CD4-positive, alpha-beta T cell treated with Interleukin-21 for 1 hour (primary cell): ENCODE measurements around the gene NFATC4.

ENCODE experiments used
- DNase-seq: peaks from one replicate; pipeline ENCODE4 v3.0.0-alpha.2; 2020

Gene NFATC4

DNA sequence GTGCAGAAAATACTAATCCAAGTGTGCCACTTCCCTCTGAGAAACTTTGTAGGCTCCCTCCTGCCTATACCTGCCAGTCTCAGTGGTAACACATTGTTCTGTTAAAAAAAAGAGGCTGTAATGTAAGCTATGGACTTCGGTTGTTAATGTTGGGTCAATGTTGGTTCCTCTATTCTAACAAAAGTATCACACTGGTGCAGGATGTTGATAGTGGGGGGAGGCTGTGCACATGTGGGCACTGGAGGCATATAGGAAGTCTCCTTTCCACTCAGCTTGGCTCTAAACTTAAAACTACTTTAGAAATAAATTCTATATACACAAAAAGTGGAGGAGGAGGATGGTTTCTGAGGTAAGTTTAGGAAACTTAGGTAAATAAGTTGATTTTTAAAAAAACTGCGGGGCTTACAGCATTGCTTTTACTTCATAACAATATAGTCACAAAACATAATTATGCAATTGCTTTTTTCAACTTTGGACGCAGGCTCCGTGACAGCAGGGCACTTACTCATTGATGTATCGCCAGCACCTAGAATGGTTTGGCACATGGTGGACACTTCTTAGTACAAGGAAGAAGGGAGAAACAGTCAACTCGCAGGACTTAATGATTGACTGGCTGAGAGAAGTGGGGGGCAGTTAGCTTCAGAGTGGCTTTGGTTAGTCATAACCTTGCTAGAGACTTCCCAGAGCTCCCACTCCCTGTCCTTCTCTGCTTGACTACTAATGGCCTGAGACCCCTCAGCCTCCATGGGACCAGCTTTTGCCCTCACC lies 22.9 kb downstream of the NFATC4 start:
- DNase-seq = no peak

DNA sequence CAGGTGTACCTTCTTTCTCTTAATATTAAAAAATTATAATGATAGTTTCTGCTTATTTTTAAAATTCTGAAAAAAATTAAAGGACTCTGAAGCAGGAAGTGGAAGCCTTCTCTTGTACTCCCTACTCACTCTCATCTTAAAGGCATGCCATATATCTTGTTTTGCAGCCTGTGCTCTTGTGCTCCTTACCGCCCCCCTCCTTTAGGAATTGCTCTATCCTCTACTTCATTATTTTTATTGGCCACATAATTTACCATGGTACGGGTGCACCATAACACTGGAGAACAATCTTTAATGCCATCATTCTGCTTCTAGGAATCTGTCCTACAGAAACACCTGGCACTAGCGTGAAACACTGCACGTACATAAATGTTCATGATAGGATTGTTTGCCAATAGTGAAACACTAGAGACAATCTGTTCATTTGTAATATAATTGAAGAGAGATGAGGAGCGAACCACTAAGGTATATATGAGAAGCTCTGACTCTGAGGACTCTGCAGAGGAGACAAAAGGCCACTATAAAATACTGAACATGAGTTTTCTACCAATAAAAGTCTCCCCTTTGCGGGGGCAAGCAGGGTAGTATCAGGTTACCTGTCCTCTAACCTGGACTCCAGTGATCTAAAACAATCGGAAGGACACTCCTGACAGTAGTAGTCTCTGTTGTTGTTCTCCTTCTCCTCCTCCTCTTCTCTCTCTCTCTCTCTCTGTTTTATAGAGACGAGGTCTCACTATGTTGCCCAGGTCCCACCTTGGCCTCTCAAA lies 24.5 kb downstream of the NFATC4 start:
- no peak for DNase-seq

DNA sequence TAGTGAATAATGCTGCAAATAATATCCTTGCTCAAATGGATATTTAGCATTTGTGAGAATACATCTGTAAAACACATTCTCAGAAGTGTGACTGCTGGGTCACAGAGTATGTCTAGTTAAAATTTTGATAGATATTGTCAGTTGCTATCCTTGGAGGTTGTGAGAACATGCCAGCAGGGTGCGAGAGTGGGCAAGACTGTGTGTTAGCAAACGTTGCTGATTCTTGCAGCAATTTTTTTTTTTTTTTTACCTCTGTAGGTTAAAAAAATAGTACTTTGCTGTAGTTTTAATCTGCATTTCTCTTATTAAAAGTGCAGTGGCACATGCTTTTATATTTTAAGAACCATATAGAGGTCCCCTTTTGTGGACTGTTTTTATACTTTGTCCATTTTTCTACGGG lies 26.3 kb downstream of the NFATC4 start:
- DNase-seq = no peak

DNA sequence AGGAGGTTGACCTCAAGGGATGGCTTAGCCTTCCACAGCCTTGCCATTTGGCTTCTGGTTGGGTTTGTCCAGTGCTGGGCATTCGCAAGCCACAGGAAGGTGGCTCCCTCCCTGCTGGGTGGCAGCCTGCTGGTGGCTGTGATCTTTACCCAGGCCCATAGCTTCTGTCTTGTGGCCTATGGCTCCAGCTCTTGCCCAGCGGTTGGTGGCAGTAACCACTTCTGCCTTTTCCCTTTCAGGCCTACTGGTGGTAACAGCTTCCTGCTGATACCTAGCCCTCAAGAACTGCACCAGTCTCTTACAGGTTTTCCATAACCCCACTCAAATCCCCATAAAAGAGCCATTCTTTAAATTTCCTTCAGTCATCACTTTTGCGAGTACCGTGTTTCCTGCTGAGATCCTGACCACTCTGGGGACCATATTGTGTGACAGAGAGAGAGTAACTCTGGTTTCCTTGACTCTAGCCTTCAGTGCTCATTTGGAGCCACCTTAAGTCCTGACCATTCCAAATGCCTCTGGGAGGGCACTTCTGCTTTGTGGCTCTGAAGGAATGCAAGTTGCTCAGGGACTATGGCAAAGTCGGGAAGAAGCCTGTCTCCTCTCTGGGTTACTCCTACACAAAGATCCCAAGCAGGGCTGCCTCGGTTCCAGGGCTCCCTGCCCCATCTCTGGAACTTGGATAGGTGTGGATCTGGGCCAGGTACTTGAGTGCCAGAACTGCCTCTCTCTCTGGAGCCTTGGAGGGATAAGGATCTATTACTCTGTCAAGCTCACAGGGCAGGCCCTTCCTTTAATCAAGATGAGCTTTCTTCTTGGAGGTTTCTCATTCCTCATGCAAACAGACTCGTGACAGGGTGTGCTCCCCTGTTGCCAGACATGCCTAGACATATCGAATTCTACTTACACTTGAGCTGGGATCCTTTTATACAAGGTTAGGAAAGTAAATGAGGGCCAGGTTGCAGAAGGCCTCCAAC lies 27.9 kb downstream of the NFATC4 start:
- DNase-seq = no peak

DNA sequence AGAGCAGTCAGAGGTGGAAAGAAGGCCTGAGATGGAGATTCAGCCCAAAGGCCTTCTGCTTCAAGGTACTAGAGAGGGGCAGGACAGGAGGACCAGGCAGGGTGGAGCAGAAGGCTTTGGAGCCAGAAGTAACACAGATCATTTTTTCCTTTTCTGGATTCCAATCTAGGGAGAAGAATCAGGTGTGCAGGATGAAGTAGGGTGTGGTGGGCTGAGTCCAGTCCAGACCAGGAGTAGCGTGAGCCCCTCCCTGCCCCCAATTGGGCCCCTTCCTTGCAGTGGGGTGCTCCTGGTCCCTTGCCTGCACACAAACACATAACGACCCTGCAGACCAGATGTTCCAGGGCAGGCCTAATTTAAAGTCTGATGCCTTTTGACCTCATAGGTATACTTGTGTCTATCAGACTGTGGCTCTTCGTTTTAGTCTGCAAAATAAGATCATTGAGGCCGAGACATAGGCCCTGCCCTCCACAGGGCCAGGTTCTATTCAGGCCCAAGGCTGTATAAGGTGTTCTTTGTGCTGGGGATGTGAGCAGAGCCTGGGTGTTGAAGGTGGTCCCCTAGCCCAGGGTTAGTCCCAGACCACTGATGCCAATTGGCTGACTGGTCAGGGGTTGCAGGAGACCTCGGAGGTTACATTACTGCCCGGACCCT lies 29.8 kb downstream of the NFATC4 start:
- no peak for DNase-seq

DNA sequence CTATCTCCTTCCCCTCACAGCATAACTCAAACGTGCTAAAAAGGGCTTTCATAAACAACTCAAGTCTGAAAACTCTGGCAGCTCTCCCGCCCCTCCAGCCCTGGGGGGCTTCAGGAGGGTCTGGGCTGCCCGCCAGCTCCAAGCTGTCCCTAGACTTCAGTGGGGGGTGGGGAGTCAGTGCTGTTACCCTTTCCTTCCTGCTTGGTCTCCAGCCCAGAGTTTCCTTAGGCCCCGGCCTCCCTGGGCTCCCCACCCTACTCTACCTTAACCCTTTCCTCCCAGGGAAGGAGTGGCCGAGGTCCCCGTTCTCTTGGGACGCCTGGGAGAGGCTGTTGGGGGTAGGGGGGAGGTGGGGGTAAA lies 30.3 kb downstream of the NFATC4 start:
- DNase-seq = no peak

DNA sequence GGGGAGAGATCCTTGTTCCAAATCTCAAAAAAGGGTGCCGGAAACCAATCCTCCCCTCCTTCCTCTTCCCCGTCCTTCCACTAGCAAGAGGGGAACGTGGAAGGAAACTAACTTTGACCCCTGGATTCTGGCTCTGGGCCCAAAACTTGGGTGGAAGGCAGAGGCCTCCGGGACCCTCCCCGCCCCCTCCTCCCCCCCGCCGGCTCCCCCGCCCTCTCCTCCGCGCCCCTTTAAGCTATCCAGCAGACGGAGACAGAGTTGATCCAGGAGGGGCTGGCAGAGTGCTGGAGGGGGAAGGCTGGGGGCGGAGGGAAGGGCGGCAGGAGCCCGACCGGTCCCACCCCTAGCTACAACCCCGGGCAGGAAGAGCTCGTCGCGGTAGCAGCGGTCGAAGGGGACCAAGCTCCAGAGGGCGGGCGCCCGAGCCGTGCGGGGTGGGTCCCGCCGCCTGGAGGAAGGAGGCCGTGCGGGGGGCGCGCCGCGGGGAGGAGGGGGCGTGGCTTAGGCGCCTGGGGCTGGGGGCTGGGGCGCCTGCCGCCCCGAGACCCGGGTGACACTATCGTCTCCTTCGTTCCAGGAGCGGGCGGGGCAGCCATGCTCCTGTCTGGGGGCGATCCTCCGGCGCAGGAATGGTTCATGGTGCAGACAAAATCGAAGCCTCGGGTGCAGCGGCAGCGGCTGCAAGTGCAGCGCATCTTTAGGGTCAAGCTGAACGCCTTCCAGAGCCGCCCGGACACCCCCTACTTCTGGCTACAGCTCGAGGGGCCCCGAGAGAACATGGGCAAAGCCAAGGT lies 30.9 kb downstream of the NFATC4 start, which contains the start of gene NYNRIN:
Gene NYNRIN, plus strand, starts transcription at position 351 of the 794 bp plus-strand sequence. Its CDS starts 244 bp downstream, at position 595.
- peak; percentile 23 for DNase-seq

DNA sequence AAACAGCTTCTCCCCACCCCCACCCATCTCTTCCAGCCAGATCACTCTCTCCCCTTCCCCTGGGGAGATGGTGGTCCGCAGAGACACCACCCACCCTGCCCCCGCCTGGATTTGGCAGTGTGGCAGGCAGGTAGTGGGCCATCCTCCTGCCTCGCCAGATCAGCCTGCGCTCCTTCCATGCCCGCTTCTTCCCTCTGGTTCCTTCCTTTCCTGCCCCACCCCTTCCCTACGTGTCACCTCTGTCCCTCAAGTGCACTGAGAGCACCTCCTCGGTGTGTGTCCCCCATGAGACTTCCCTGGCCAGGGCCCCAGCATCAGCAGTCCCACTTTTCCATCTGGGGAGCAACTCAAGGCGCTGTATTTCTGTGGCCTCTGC lies 31.5 kb downstream of the NFATC4 start:
- no peak for DNase-seq

DNA sequence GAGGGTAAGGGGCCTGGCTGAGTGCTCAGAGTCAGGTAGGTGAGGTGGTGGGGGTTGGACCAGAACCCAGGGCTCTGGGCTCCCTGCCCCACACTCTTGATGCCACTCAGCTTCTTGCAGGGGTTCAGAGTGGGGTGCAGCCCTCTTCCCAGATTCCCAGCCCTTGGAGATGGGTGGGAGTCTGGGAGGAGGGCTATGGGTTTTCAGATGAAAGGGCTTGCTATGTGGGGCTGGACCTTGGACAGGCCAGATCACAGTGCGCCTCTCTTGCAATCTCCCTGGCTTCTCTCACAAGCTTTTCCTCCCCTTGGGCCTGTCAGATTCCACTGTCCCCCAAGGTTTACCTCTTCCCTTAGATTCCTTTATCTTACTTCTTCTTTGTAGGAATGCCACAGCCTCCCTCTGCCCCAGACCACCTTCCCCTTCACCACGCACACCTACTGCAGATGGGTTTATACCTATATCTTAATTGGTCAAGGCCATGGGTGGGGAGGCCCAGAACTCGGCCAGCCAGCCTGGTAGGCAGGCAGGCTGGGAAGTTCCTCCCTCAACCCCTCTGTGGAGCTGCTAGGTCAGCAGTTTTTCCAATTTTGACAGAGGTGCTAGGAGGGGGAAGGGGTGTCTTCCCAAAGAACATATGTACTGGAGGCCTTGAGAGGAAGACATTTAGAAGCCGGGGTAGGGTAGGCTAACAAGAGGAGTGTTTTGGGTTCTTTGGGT lies 32.2 kb downstream of the NFATC4 start:
- no peak for DNase-seq

DNA sequence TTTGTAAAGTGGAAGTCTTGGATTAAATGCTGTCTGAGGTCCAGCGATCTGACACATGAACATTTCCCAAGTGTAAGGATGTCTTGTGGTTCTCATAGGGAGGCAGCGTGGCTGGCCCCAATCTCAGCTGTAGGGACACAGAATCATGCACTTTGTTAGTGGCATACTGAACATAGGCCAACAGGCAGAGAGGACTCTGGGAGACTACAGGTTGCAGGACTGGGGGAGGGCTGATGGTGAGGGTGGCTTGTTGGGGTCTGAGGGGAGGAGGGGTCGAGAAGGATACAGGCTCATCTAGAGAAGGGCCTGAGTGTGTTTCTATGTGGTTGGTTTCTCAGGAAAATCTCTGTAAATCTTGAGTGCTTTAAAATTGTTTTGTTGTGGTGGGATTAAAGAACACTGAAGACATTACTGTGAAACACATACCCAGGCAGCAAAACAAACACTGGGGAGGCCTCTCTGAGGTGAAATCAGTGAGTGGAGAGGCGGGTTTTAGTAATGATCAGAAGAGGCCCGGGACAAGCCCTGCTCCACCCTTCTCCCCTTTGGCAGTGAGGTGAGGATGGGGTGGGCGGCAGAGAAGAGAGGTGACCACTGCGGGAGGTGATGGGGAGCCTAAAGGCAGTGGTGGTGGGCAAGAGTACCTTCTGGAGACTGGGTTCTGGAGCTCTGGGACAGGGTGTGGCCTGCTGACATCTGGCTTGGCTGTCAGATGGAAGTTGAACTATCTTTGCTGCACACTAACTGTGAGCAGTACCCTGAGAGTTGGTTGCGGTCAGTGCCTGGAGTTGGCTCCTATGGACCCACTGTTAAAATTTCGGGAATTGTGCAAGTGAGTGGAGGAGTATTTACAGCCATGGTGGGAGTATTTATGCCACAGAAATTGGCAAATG lies 34.1 kb downstream of the NFATC4 start:
- DNase-seq = no peak

DNA sequence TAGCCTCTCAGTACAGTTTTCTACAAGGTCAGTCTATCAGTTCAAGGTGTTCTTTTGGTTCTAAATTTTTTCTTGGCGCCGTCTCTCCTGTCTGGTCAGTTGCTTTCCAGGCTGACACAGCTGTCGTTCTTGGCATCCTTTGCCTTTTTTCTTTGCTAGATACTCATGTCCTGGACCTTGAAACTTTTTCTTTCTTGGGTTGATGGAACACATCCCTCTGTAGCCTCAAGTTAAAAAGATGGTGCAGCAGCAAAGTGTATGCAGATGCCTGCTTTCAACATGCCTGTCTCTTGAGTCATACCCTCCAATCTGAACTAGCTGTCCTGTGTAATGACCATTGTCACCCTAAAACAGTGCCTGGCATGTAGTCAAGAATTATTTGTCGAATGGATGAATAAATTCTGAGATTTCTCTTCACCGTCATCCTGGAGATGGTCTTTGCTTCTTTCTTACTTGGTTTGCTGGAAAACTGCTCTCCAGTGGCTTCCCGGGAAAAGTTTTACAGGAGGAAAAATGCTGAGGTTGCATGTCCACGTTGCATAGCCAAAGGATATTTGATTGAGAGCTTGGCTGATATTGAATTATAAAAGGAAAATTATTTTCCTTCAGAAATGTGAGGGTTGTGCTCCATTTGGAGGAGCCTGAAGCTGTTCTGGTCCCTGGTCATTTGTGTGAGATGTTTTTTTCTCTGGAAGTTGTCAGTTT lies 35.5 kb downstream of the NFATC4 start:
- DNase-seq = no peak

DNA sequence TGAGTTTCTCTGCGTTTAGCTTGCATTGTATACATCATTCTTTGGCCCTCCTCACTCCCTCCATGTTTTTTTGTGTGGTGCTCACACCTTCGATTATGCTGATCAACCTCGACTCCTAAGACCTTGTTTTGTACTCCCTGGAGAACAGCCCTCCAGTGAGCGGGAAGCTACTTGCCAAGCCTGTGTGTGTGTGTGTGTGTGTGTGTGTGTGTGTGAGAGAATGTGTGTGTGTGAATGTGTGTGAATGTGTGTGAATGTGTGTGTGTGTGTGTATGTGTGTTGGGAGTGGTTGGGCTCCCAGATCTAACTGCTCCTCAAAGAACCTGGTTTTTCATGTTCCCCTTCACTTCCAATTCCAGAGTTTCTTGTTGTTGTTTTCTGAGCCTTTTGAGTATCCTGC lies 36.8 kb downstream of the NFATC4 start:
- no peak for DNase-seq

DNA sequence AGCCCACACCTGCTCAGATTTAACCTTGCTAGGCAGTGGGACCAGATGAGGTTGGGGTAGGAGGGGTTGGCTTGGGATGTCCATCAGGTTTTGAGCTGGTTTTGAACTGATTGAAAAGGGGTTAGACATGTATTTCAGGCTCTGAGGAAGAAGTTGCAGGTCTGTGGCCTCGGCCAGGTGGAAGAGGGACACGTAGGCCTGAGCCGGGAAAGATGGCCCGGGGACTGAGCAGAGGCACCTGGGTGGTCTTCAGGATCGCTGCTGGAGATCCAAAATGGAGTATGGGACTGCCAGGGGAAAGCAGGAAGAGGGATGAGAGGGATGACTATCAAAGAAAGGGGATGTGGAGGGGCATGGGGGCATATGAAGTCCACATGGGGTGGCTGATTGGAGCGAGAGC lies 38.4 kb downstream of the NFATC4 start:
- no peak for DNase-seq

DNA sequence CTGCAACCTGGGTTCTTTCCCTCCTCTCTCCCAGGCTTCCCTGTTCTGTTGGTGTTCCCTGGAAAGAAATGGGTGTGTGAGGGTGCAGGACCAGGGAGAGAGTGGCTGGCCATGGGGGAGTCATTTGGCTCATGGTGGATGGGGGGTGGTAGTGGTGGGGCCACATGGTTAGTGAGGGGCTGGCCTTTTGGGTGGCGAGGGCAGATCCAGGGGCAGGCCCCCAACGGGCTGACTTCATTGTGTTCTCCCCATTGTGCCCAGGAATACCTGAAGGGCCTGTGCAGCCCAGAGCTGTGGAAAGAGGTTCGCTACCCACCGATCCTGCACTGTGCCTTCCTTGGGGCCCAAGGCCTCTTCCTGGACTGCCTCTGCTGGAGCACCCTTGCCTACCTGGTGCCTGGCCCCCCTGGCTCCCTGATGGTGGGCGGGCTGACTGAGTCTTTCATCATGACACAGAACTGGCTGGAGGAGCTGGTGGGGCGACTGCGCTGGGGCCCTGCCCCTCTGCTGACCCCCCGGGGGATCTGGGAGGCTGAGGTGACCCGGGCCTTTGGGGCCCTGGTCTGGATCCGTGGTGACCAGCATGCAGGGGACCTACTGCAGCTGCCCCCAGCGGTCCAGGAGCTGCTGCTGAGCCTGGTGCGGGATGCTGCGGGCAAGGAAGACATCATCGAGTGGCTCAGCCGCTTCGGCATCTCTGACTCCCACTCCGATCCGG lies 39.8 kb downstream of the NFATC4 start:
- no peak for DNase-seq

DNA sequence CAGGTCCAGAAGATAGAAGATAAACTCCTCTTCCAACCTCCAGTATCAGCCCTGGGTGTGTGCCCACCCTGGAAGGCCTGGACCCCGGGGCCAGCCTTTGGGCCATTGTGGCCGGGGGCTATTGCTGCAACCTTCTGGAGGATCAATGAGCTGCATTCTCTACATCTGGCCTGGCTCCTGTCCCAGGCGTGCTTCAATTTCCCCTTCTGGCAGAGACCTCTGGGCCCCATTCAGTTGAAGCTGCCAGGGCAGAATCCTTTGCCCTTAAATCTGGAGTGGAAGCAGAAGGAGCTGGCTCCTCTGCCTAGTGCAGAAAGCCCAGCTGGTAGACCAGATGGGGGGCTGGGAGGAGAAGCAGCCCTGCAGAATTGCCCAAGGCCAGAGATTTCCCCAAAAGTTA lies 40.8 kb downstream of the NFATC4 start:
- DNase-seq = no peak

DNA sequence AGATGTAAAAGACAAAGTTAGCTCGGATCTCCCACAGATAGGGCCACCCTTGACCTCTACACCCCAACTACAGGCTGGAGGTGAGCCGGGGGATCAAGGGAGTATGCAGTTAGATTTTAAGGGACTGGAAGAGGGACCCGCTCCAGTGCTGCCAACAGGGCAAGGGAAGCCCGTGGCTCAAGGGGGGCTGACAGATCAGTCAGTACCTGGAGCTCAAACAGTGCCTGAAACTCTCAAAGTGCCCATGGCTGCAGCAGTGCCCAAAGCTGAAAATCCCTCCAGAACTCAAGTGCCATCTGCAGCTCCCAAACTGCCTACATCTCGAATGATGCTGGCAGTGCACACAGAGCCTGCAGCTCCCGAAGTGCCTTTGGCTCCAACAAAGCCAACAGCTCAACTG lies 41.2 kb downstream of the NFATC4 start:
- no peak for DNase-seq

DNA sequence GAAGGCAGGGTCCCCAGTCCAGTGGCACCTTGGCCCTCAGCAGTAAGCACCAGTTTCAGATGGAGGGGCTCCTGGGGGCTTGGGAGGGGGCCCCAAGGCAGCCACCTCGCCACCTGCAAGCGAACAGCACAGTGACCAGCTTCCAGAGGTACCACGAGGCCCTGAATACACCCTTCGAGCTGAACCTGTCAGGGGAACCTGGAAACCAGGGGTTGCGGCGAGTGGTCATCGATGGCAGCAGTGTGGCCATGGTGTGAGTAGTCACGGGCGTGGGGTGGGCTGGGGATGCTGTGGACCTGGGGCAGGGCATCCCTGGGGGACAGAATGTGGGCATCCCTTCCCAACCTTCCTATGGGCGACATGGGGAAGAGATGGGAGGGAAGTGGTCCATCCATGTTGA lies 42.0 kb downstream of the NFATC4 start:
- no peak for DNase-seq
